Measurements from ENCODE around the gene PLA2G3. TPM values are rescaled to one million over a fixed set of nuclear protein-coding genes. Genes with fewer than 3 reads are reported as not detected.

PLA2G3 gene
- total and polyA plus RNA-seq, 2 donors (not counting 3 experiments of a cell fraction or from before 2014, with no cell fraction given): 0.75 to 0.84 TPM

GRCh38 chr22:31104869-31105268 is 35.4 kb downstream of the PLA2G3 start:
- H2AFZ ChIP-seq (ENCODE audit: low read depth, low read length): no peak overlapping the region
- H3K9ac ChIP-seq (replicated peaks; ENCODE audit: extremely low read depth, insufficient read depth, low read length): no peak overlapping the region
- H4K20me1 ChIP-seq (replicated peaks; ENCODE audit: control insufficient read depth, extremely low read depth, insufficient read depth, low read length): no peaks in the 10 kb centered on the region
- POLR2A ChIA-PET: no interaction called here
- no TSS peak for BruUV-seq (replicated peaks)
- H3K9me3 ChIP-seq (replicated peaks; ENCODE audit: control insufficient read depth, insufficient read depth, low read length): no peaks in the 10 kb centered on the region
- dilution Hi-C loops (cut with MboI; ENCODE audit: extremely low pct_ligation_motif_present, low sequenced_read_pairs) (no loop called here), intact Hi-C loops (cut with micrococcal nuclease) (no loop called here)
- CTCF ChIA-PET: interaction anchor here (1.0 to 1.4 kb wide), 5 partner anchors 15 to 140 kb away, joined by 3 to 5 read pairs (median 4); no protein-coding TSS in a partner anchor
- FAIRE-seq (no peak), DNase-seq (ENCODE audit: low read depth, low spot score) (no peak)
- no peaks in the 10 kb centered on the region for H3K27me3 ChIP-seq (ENCODE audit: control insufficient read depth in 2 of 2, insufficient read depth in 2 of 2, low read length in 2 of 2)
- peaks cover 4 to 22% of the 10 kb centered on the region in 2 experiments for H3K36me3 ChIP-seq (ENCODE audit: control insufficient read depth in 2 of 2, extremely low read depth in 1 of 2, insufficient read depth in 2 of 2, low read length in 2 of 2)
- no peaks in the 10 kb centered on the region for H3K79me2 ChIP-seq (ENCODE audit: control insufficient read depth, insufficient read depth, low read length)
- peaks cover 11% of the 10 kb centered on the region for H3K4me1 ChIP-seq (ENCODE audit: control insufficient read depth, extremely low read depth, insufficient read depth, low read length)
- no peak overlapping the region for H3K4me2 ChIP-seq (ENCODE audit: insufficient read depth, low read length)
- no peak overlapping the region for H3K4me3 ChIP-seq (replicated peaks in 1 of 3; ENCODE audit: insufficient read depth in 1 of 3, low read depth in 1 of 3, low read length in 3 of 3)
- no peaks in the 10 kb centered on the region for H3K9me1 ChIP-seq (replicated peaks; ENCODE audit: control insufficient read depth, extremely low read depth, insufficient read depth, low read length)
- no peak for TF ChIP-seq FOS (IDR thresholded peaks at IDR 0.05; ENCODE audit: borderline replicate concordance, insufficient read depth, low read length)
- TF ChIP-seq, protein P1, sequence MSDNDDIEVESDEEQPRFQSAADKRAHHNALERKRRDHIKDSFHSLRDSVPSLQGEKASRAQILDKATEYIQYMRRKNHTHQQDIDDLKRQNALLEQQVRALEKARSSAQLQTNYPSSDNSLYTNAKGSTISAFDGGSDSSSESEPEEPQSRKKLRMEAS (IDR thresholded peaks at IDR 0.05; ENCODE audit: insufficient read depth, insufficient read length): no peak
- TF ChIP-seq EZH2 (IDR thresholded peaks at IDR 0.05; ENCODE audit: borderline replicate concordance, low read depth, low read length, severe bottlenecking): no peak
- TF ChIP-seq, protein P2, sequence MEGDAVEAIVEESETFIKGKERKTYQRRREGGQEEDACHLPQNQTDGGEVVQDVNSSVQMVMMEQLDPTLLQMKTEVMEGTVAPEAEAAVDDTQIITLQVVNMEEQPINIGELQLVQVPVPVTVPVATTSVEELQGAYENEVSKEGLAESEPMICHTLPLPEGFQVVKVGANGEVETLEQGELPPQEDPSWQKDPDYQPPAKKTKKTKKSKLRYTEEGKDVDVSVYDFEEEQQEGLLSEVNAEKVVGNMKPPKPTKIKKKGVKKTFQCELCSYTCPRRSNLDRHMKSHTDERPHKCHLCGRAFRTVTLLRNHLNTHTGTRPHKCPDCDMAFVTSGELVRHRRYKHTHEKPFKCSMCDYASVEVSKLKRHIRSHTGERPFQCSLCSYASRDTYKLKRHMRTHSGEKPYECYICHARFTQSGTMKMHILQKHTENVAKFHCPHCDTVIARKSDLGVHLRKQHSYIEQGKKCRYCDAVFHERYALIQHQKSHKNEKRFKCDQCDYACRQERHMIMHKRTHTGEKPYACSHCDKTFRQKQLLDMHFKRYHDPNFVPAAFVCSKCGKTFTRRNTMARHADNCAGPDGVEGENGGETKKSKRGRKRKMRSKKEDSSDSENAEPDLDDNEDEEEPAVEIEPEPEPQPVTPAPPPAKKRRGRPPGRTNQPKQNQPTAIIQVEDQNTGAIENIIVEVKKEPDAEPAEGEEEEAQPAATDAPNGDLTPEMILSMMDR (IDR thresholded peaks at IDR 0.05; ENCODE audit: extremely low read depth in 1 of 2, insufficient read depth in 1 of 2, low read depth in 1 of 2, low read length in 2 of 2): peak; percentile 22 to 26
- no peak for TF ChIP-seq JUN (IDR thresholded peaks at IDR 0.05; ENCODE audit: borderline replicate concordance, insufficient read depth, insufficient read length, low read depth)
- peak; percentile 75 for TF ChIP-seq POLR2AphosphoS5 (IDR thresholded peaks at IDR 0.05; ENCODE audit: insufficient read depth, low read depth, low read length)
- TF ChIP-seq POLR2A (IDR thresholded peaks at IDR 0.05; ENCODE audit: low read depth, low read length): no peak
- no peak for TF ChIP-seq MYC (IDR thresholded peaks at IDR 0.05; ENCODE audit: low read depth, low read length)
- no peak for TF ChIP-seq GATA2 (IDR thresholded peaks at IDR 0.05; ENCODE audit: insufficient read depth, insufficient read length, low read depth, low read length)
- H3K27ac ChIP-seq (ENCODE audit: insufficient read depth, low read depth, low read length): no peak overlapping the region
